A549 treated with ZK216348 at 1 μM for 4 hours (cell line): ENCODE data around the gene JUNB. TPM values are rescaled to one million over a fixed set of nuclear protein-coding genes. Genes with fewer than 3 reads are reported as not detected.

Source experiments
- total RNA-seq: library from RNA; stranded (reverse); fragments of 200-300 nt; extraction: Qiagen RNA extraction; gene quantifications from 5 replicates; pipeline ENCODE4 v1.2.3, GENCODE V29; 2022; ENCODE audit warnings: low read depth

The JUNB gene
- total RNA-seq, result 77.9 to 186 TPM (median 154 TPM) in 5 replicates

GRCh38 chr19:12791345-12792050 lies at the start of gene JUNB:
JUNB (plus strand) TSS chr19:12791486; CDS start chr19:12791772, 286 bp downstream.

GRCh38 chr19:12751635-12752034 lies 39.7 kb upstream of the JUNB start, which contains the start of gene BEST2:
BEST2 (plus strand) TSS chr19:12751791; CDS start chr19:12752593, 802 bp downstream.

GRCh38 chr19:12774588-12775555 lies 16.4 kb upstream of the JUNB start, which contains the start of gene HOOK2:
HOOK2 (minus strand) TSS chr19:12775552; CDS start chr19:12775449, 103 bp downstream.

GRCh38 chr19:12801466-12802266 lies 10.4 kb downstream of the JUNB start, which contains the start of the genes PRDX2 and THSD8:
PRDX2 (minus strand) TSS chr19:12801800; CDS start chr19:12801261, 539 bp downstream.
THSD8 (plus strand) TSS chr19:12802069; CDS start chr19:12802072, 3 bp downstream.

GRCh38 chr19:12806242-12807081 lies 15.2 kb downstream of the JUNB start, which contains the start of gene RNASEH2A:
RNASEH2A (plus strand) TSS chr19:12806584; CDS start chr19:12806674, 90 bp downstream.

GRCh38 chr19:12834566-12834943 lies 43.3 kb downstream of the JUNB start, which contains the start of gene RTBDN:
RTBDN (minus strand) TSS chr19:12834579; CDS start chr19:12829979, 4,600 bp downstream.

GRCh38 chr19:12838182-12838885 lies 47.0 kb downstream of the JUNB start, which contains the start of gene MAST1:
MAST1 (plus strand) TSS chr19:12838515; CDS start chr19:12838573, 58 bp downstream.

Other genes with a start within 250 kb of the JUNB start
- 1.8 to 2.6 TPM (median 2.0 TPM) in 5 replicates for gene ZNF564, start 240.0 kb upstream of the JUNB start, total RNA-seq
- gene ZNF490, start 180.7 kb upstream of the JUNB start, total RNA-seq, result 0.49 to 1.3 TPM (median 0.65 TPM) in 5 replicates
- gene ZNF791, start 180.6 kb upstream of the JUNB start, total RNA-seq, result 3.9 to 5.7 TPM (median 4.9 TPM) in 5 replicates
- gene MAN2B1, start 124.7 kb upstream of the JUNB start, total RNA-seq, result 12.3 to 25.9 TPM (median 21.0 TPM) in 5 replicates
- gene WDR83, start 124.7 kb upstream of the JUNB start, total RNA-seq, result 8.8 to 11.9 TPM (median 11.3 TPM) in 5 replicates
- 29.3 to 58.1 TPM (median 49.9 TPM) in 5 replicates for gene DHPS, start 109.6 kb upstream of the JUNB start, total RNA-seq
- not detected in 5 replicates for gene GNG14, start 103.5 kb upstream of the JUNB start, total RNA-seq
- gene FBXW9, start 94.9 kb upstream of the JUNB start, total RNA-seq, result 7.7 to 13.8 TPM (median 12.2 TPM) in 5 replicates
- 24.7 to 40.2 TPM (median 36.9 TPM) in 5 replicates for gene TNPO2, start 67.6 kb upstream of the JUNB start, total RNA-seq
- gene TRIR, start 56.8 kb upstream of the JUNB start, total RNA-seq, result 146 to 249 TPM (median 219 TPM) in 5 replicates
- 63.4 to 104 TPM (median 94.9 TPM) in 5 replicates for gene GET3, start 54.0 kb upstream of the JUNB start, total RNA-seq
- gene BEST2, start 39.7 kb upstream of the JUNB start, total RNA-seq, result 0.47 to 0.85 TPM (median 0.62 TPM) in 5 replicates
- gene HOOK2, start 15.9 kb upstream of the JUNB start, total RNA-seq, result 4.5 to 14.2 TPM (median 11.1 TPM) in 5 replicates
- gene PRDX2, start 10.3 kb downstream of the JUNB start, total RNA-seq, result 0.61 to 1.1 TPM (median 0.78 TPM) in 5 replicates
- gene THSD8, start 10.6 kb downstream of the JUNB start, total RNA-seq, result 4.8 to 12.3 TPM (median 8.1 TPM) in 5 replicates
- 26.4 to 47.1 TPM (median 46.2 TPM) in 5 replicates for gene RNASEH2A, start 15.1 kb downstream of the JUNB start, total RNA-seq
- gene RTBDN, start 43.1 kb downstream of the JUNB start, total RNA-seq, result 0.29 to 0.36 TPM in 2 of 5 replicates, not detected in the others
- gene MAST1, start 47.0 kb downstream of the JUNB start, total RNA-seq, result 0.98 to 2.5 TPM (median 2.5 TPM) in 5 replicates
- 22.6 to 31.7 TPM (median 30.2 TPM) in 5 replicates for gene DNASE2, start 90.0 kb downstream of the JUNB start, total RNA-seq
- not detected in 5 replicates for gene KLF1, start 95.7 kb downstream of the JUNB start, total RNA-seq
- 7.4 to 10.3 TPM (median 9.3 TPM) in 5 replicates for gene GCDH, start 99.7 kb downstream of the JUNB start, total RNA-seq
- 0.29 to 1.0 TPM (median 0.84 TPM) in 4 of 5 replicates, not detected in the other for gene SYCE2, start 127.8 kb downstream of the JUNB start, total RNA-seq
- 51.4 to 78.1 TPM (median 75.8 TPM) in 5 replicates for gene FARSA, start 142.2 kb downstream of the JUNB start, total RNA-seq
- gene CALR, start 147.1 kb downstream of the JUNB start, total RNA-seq, result 489 to 619 TPM (median 537 TPM) in 5 replicates
- gene RAD23A, start 154.4 kb downstream of the JUNB start, total RNA-seq, result 62.0 to 88.3 TPM (median 81.0 TPM) in 5 replicates
- 28.1 to 58.3 TPM (median 54.3 TPM) in 5 replicates for gene GADD45GIP1, start 165.7 kb downstream of the JUNB start, total RNA-seq
- gene DAND5, start 178.1 kb downstream of the JUNB start, total RNA-seq, result 0.08 to 0.19 TPM in 2 of 5 replicates, not detected in the others
- 2.2 to 4.9 TPM (median 4.5 TPM) in 5 replicates for gene NFIX, start 204.0 kb downstream of the JUNB start, total RNA-seq